AG09309 (cell line): ENCODE measurements around the gene NKAIN1.

Experiments used
- DNase-seq: peaks from one replicate; pipeline ENCODE4 v3.0.0-alpha.2; 2010; ENCODE audit warnings: low read depth
- H3K4me3 ChIP-seq: 2 replicates; pipeline ENCODE4 v1.5.1; 2011; ENCODE audit warnings: mild to moderate bottlenecking, low read depth, low read length, moderate library complexity; ENCODE audit not compliant: control insufficient read depth
- TF ChIP-seq, protein P1 (sequence below): IDR thresholded peaks from 2 replicates; pipeline ENCODE4 v1.5.1; 2011; ENCODE audit warnings: mild to moderate bottlenecking, low read depth, low read length, inconsistent platforms; ENCODE audit not compliant: insufficient read depth, control insufficient read depth; ENCODE audit errors: missing control alignments

Gene NKAIN1

DNA sequence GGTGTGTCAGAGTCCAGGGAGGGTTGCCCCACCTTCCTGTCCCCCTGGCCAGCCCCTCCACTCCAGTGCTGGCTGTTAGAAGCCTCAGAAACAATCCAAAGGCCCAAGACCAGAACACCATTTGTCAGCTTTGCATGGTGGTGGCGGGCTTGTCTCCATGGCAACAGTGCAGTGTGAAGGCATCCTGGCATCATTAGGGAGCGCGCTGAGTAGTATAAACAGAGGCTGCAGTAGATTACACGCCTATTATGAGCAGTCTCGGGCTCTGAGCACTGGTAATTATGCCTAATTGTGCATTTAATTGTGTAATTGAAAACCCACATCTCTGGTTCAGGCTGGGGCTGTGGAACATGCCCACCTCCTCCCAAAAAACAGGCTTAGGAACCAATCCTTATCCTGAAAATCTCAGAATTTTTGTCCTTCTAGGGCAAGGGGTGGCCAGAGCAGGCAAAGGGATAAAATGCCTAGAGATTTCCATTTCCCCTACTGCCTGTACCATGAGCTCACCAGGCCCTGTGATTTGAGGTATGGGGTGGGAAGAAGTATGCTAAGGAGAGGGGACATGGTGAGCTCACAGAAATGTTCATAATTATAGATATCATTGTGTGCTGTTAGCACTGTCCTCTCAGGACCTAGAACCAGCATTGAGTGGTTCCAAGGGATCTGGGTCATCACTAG is 11.7 kb downstream of the NKAIN1 start:
- no peak for DNase-seq
- TF ChIP-seq, protein P1, sequence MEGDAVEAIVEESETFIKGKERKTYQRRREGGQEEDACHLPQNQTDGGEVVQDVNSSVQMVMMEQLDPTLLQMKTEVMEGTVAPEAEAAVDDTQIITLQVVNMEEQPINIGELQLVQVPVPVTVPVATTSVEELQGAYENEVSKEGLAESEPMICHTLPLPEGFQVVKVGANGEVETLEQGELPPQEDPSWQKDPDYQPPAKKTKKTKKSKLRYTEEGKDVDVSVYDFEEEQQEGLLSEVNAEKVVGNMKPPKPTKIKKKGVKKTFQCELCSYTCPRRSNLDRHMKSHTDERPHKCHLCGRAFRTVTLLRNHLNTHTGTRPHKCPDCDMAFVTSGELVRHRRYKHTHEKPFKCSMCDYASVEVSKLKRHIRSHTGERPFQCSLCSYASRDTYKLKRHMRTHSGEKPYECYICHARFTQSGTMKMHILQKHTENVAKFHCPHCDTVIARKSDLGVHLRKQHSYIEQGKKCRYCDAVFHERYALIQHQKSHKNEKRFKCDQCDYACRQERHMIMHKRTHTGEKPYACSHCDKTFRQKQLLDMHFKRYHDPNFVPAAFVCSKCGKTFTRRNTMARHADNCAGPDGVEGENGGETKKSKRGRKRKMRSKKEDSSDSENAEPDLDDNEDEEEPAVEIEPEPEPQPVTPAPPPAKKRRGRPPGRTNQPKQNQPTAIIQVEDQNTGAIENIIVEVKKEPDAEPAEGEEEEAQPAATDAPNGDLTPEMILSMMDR, result no peak
- no peak overlapping the region for H3K4me3 ChIP-seq

DNA sequence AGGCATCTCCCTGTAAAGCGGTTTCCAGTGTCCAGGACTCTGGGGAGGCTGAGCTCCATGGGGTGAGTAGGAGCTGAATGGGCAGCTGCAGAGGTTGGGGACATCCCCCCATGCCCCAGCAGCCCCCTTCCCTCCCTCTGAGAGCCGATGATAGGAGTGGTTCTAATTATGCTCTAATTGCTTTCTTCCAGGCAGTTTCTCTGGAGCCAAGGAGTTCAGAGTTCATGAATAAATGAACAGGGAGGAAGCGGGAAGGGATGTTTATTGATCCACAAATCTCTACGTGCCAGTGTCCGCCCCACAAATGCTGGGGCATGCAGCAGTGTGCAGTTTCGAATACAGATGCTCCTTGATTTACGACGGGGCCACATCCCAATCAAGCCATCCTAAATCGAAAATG is 15.6 kb downstream of the NKAIN1 start:
- H3K4me3 ChIP-seq, result no peak overlapping the region
- no peak for DNase-seq

DNA sequence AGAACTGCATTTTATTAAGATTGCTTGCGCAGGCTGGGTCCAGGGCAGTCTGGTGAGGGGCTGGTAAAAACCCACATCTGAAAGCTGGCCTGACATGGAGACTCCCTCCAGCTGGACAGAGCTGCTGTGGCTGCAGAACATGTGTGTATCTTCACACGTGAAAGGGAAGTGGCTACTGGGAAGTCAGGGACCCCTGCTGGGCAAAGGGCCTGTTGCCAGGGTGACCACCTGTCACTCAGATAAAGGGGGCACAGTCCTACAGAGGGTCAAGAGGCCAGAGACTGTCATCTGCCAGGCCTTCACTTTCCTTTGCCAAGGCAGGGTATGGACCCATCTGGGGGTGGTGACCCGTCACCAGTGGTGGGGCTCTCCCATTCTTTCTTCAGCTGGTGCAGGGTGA is 17.5 kb downstream of the NKAIN1 start:
- no peak overlapping the region for H3K4me3 ChIP-seq
- TF ChIP-seq, protein P1, result no peak
- no peak for DNase-seq

More for the DNA sequence above, 15.6 kb downstream of the NKAIN1 start:
- TF ChIP-seq, protein P1, result no peak

DNA sequence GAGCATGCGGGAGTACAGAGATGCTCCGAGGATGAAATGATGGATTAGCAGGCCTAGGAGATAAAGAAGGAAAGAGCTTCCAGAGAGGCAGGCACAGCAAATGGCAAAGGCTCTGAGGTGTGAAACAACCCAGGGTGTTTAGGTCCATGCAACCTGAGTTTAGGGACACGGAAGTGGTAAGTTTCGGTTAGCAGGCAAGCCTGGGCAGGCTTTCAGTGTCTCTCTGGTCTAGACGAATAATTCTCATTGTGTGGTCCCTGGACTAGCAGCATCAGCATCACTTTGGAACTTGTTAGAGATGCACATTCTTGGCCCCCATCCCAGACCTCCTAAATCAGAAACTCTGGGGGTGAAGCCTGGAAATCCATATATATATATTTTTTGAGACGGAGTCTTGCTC is 18.6 kb downstream of the NKAIN1 start:
- DNase-seq, result no peak
- H3K4me3 ChIP-seq, result no peak overlapping the region
- TF ChIP-seq, protein P1, result no peak

DNA sequence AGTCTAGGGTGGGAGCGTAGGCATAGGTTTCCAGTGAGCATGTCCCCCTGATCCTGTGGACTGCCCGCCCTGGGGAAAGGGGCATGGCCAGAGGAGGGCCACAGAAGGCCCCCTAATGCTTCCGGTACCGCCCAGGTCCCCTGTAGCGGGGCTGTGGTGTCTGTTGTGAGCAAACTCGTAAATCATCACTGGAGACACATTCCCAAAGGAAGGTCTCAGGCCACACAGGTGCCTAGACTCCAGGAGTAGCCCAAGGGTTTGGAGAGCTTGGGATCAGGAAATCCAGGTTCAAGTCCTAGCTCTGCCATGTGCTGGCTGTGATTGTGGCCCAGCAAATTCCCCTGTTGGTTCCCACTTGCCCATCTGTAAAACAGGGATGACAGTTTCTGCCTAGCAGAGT is 20.2 kb downstream of the NKAIN1 start:
- TF ChIP-seq, protein P1, result no peak
- no peak for DNase-seq

DNA sequence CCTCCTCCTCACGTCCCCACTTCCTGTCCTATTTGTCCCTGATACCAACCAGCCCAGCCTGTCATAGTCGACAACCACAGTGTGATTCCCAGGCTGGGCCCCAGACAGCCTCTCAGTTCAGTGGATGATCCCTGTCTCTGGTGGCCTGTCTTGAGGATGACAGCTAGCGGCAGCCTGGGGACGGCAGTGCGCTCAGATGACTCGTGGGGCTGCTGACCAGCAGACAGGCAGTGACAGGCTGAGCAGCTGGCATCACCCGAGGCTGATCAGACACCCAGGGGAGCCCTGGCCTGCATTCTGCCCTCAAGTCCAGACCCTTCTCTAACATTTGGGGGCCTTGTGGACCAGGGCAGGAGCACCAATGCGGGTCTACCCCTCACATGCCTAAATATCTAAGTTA is 21.0 kb downstream of the NKAIN1 start:
- TF ChIP-seq, protein P1, result no peak
- no peak for DNase-seq
- H3K4me3 ChIP-seq, result no peak overlapping the region

More for the DNA sequence above, 20.2 kb downstream of the NKAIN1 start:
- H3K4me3 ChIP-seq, result no peak overlapping the region
